ENCODE measurements around the gene DRAP1.

DRAP1 gene

GRCh38 chr11:65921876-65922275, 2.6 kb downstream of the DRAP1 start:
- Mint-ChIP-seq H3K9me3 (no peaks in the 10 kb centered on the region), H3K4me3 (peak overlapping the region; percentile 24), H3K36me3 (ENCODE audit: low read depth) (peaks cover 25% of the 10 kb centered on the region), H3K4me1 (ENCODE audit: low read depth) (peaks cover 10% of the 10 kb centered on the region), H3K27ac (peak overlapping the region; percentile 36), H3K27me3 (ENCODE audit: low read depth) (no peaks in the 10 kb centered on the region)
- no peak for DNase-seq (ENCODE audit: low spot score)

GRCh38 chr11:65922565-65922964, 3.3 kb downstream of the DRAP1 start:
- H3K9me3 Mint-ChIP-seq, result no peaks in the 10 kb centered on the region
- H3K4me3 Mint-ChIP-seq, result no peak overlapping the region
- peaks cover 20% of the 10 kb centered on the region for H3K36me3 Mint-ChIP-seq (ENCODE audit: low read depth)
- no peaks in the 10 kb centered on the region for H3K27me3 Mint-ChIP-seq (ENCODE audit: low read depth)
- no peak for DNase-seq (ENCODE audit: low spot score)
- H3K4me1 Mint-ChIP-seq (ENCODE audit: low read depth), result peaks cover 11% of the 10 kb centered on the region
- no peak overlapping the region for H3K27ac Mint-ChIP-seq

- Mint-ChIP-seq H3K27ac (peak overlapping the region; percentile 50), H3K4me3 (no peak overlapping the region)
Measured at GRCh38 chr11:65925397-65925796, 6.2 kb downstream of the DRAP1 start.

GRCh38 chr11:65927904-65928397, 8.7 kb downstream of the DRAP1 start:
- DNase-seq (ENCODE audit: low spot score), result peak; percentile 64
- H3K4me1 Mint-ChIP-seq (ENCODE audit: low read depth), result peaks cover 30% of the 10 kb centered on the region
- H3K27me3 Mint-ChIP-seq (ENCODE audit: low read depth), result no peaks in the 10 kb centered on the region
- peaks cover 8% of the 10 kb centered on the region for H3K36me3 Mint-ChIP-seq (ENCODE audit: low read depth)
- no peaks in the 10 kb centered on the region for H3K9me3 Mint-ChIP-seq
- peak overlapping the region; percentile 80 for H3K4me3 Mint-ChIP-seq
- H3K27ac Mint-ChIP-seq, result peak overlapping the region; percentile 95

More at GRCh38 chr11:65925397-65925796, 6.2 kb downstream of the DRAP1 start:
- peaks cover 19% of the 10 kb centered on the region for H3K36me3 Mint-ChIP-seq (ENCODE audit: low read depth)
- peaks cover 27% of the 10 kb centered on the region for H3K4me1 Mint-ChIP-seq (ENCODE audit: low read depth)
- H3K27me3 Mint-ChIP-seq (ENCODE audit: low read depth), result no peaks in the 10 kb centered on the region
- DNase-seq (ENCODE audit: low spot score), result no peak
- no peaks in the 10 kb centered on the region for H3K9me3 Mint-ChIP-seq

- no peak for DNase-seq (ENCODE audit: low spot score)
- H3K4me3 Mint-ChIP-seq, result peak overlapping the region; percentile 80
- peaks cover 30% of the 10 kb centered on the region for H3K4me1 Mint-ChIP-seq (ENCODE audit: low read depth)
- no peaks in the 10 kb centered on the region for H3K9me3 Mint-ChIP-seq
- H3K36me3 Mint-ChIP-seq (ENCODE audit: low read depth), result peaks cover 2% of the 10 kb centered on the region
- no peaks in the 10 kb centered on the region for H3K27me3 Mint-ChIP-seq (ENCODE audit: low read depth)
- H3K27ac Mint-ChIP-seq, result peak overlapping the region; percentile 95
Measured at GRCh38 chr11:65928667-65929066, 9.4 kb downstream of the DRAP1 start.

GRCh38 chr11:65931773-65932557, 12.7 kb downstream of the DRAP1 start:
- Mint-ChIP-seq H3K36me3 (ENCODE audit: low read depth) (peaks cover 2% of the 10 kb centered on the region), H3K27ac (peak overlapping the region; percentile 75), H3K4me1 (ENCODE audit: low read depth) (peaks cover 27% of the 10 kb centered on the region), H3K9me3 (no peaks in the 10 kb centered on the region), H3K4me3 (no peak overlapping the region), H3K27me3 (ENCODE audit: low read depth) (no peaks in the 10 kb centered on the region)
- DNase-seq (ENCODE audit: low spot score), result no peak

- Mint-ChIP-seq H3K9me3 (no peaks in the 10 kb centered on the region), H3K4me3 (no peak overlapping the region), H3K4me1 (ENCODE audit: low read depth) (peaks cover 23% of the 10 kb centered on the region), H3K36me3 (ENCODE audit: low read depth) (peaks cover 2% of the 10 kb centered on the region), H3K27me3 (ENCODE audit: low read depth) (no peaks in the 10 kb centered on the region), H3K27ac (no peak overlapping the region)
- DNase-seq (ENCODE audit: low spot score), result no peak
Measured at GRCh38 chr11:65932558-65932919, 13.3 kb downstream of the DRAP1 start.

GRCh38 chr11:65934014-65934413, 14.8 kb downstream of the DRAP1 start:
- DNase-seq (ENCODE audit: low spot score), result no peak
- H3K27me3 Mint-ChIP-seq (ENCODE audit: low read depth), result no peaks in the 10 kb centered on the region
- H3K36me3 Mint-ChIP-seq (ENCODE audit: low read depth), result peaks cover 2% of the 10 kb centered on the region
- no peak overlapping the region for H3K27ac Mint-ChIP-seq
- H3K4me3 Mint-ChIP-seq, result no peak overlapping the region
- H3K9me3 Mint-ChIP-seq, result no peaks in the 10 kb centered on the region
- peaks cover 10% of the 10 kb centered on the region for H3K4me1 Mint-ChIP-seq (ENCODE audit: low read depth)

- no peak for DNase-seq (ENCODE audit: low spot score)
- Mint-ChIP-seq H3K4me3 (no peak overlapping the region), H3K27ac (no peak overlapping the region), H3K27me3 (ENCODE audit: low read depth) (no peaks in the 10 kb centered on the region), H3K36me3 (ENCODE audit: low read depth) (no peaks in the 10 kb centered on the region), H3K4me1 (ENCODE audit: low read depth) (peaks cover 7% of the 10 kb centered on the region), H3K9me3 (no peaks in the 10 kb centered on the region)
Measured at GRCh38 chr11:65937766-65938165, 18.5 kb downstream of the DRAP1 start.

GRCh38 chr11:65941720-65942310, 22.6 kb downstream of the DRAP1 start:
- no peak for DNase-seq (ENCODE audit: low spot score)
- Mint-ChIP-seq H3K4me1 (ENCODE audit: low read depth) (peaks cover 7% of the 10 kb centered on the region), H3K9me3 (no peaks in the 10 kb centered on the region), H3K27ac (no peak overlapping the region), H3K36me3 (ENCODE audit: low read depth) (no peaks in the 10 kb centered on the region), H3K4me3 (no peak overlapping the region), H3K27me3 (ENCODE audit: low read depth) (no peaks in the 10 kb centered on the region)

- DNase-seq (ENCODE audit: low spot score), result no peak
- peaks cover 7% of the 10 kb centered on the region for H3K4me1 Mint-ChIP-seq (ENCODE audit: low read depth)
- H3K27ac Mint-ChIP-seq, result no peak overlapping the region
- no peak overlapping the region for H3K4me3 Mint-ChIP-seq
- H3K27me3 Mint-ChIP-seq (ENCODE audit: low read depth), result no peaks in the 10 kb centered on the region
- no peaks in the 10 kb centered on the region for H3K36me3 Mint-ChIP-seq (ENCODE audit: low read depth)
- H3K9me3 Mint-ChIP-seq, result no peaks in the 10 kb centered on the region
Measured at GRCh38 chr11:65942531-65942930, 23.3 kb downstream of the DRAP1 start.

GRCh38 chr11:65944191-65944590, 25.0 kb downstream of the DRAP1 start:
- H3K36me3 Mint-ChIP-seq (ENCODE audit: low read depth), result no peaks in the 10 kb centered on the region
- H3K4me1 Mint-ChIP-seq (ENCODE audit: low read depth), result peaks cover 7% of the 10 kb centered on the region
- no peak for DNase-seq (ENCODE audit: low spot score)
- no peak overlapping the region for H3K27ac Mint-ChIP-seq
- H3K4me3 Mint-ChIP-seq, result no peak overlapping the region
- peaks cover 4% of the 10 kb centered on the region for H3K27me3 Mint-ChIP-seq (ENCODE audit: low read depth)
- no peaks in the 10 kb centered on the region for H3K9me3 Mint-ChIP-seq

- no peak for DNase-seq (ENCODE audit: low spot score)
- H3K4me1 Mint-ChIP-seq (ENCODE audit: low read depth), result peaks cover 7% of the 10 kb centered on the region
- no peaks in the 10 kb centered on the region for H3K36me3 Mint-ChIP-seq (ENCODE audit: low read depth)
- H3K27me3 Mint-ChIP-seq (ENCODE audit: low read depth), result peaks cover 4% of the 10 kb centered on the region
- no peaks in the 10 kb centered on the region for H3K9me3 Mint-ChIP-seq
- no peak overlapping the region for H3K27ac Mint-ChIP-seq
- no peak overlapping the region for H3K4me3 Mint-ChIP-seq
Measured at GRCh38 chr11:65944767-65945166, 25.5 kb downstream of the DRAP1 start.

- no peaks in the 10 kb centered on the region for H3K36me3 Mint-ChIP-seq (ENCODE audit: low read depth)
- DNase-seq (ENCODE audit: low spot score), result no peak
- peaks cover 6% of the 10 kb centered on the region for H3K27me3 Mint-ChIP-seq (ENCODE audit: low read depth)
- no peak within 1 kb of the TSS for H3K27ac Mint-ChIP-seq
- no peaks in the 10 kb centered on the region for H3K9me3 Mint-ChIP-seq
- H3K4me3 Mint-ChIP-seq, result no peak within 1 kb of the TSS
- peaks cover 7% of the 10 kb centered on the region for H3K4me1 Mint-ChIP-seq (ENCODE audit: low read depth)
Measured at GRCh38 chr11:65945430-65945911, 26.2 kb downstream of the DRAP1 start, which contains the start of gene TSGA10IP. Gene TSGA10IP (plus strand): TSS chr11:65945480. CDS start chr11:65945676, 196 bp downstream.

All from T-helper 2 cell treated with Interferon-gamma antibody and Interleukin-4, amounts not matched to agents 5 μg/mL and 100 μg/mL, for 36 hours (primary cell).